Calu3 (cell line): ENCODE results near the gene PADI1. TPM values are rescaled to one million over a fixed set of nuclear protein-coding genes. Genes with fewer than 3 reads are reported as not detected.

Experiments used
- BruUV-seq: library from RNA; stranded (reverse); fragments of 400-500 nt; replicated peaks from 2 replicates; lab custom pipeline; 2021; lab: Mats Ljungman, UMichigan
- CTCF ChIA-PET: fragments of 300-600 bp; sonication (Branson Sonifier 250); formaldehyde crosslinking; loops from one replicate; lab custom pipeline; 2022; ENCODE audit warnings: antibody characterized with exemption; lab: Charles Lee
- DNase-seq: peaks from one replicate; pipeline ENCODE4 v3.0.0; 2022
- H3K27ac Mint-ChIP-seq: one replicate; pipeline ENCODE4 v1.8.0; 2022; ENCODE audit warnings: mixed read lengths; ENCODE audit not compliant: unreplicated experiment
- H3K27me3 Mint-ChIP-seq: one replicate; pipeline ENCODE4 v1.8.0; 2022; ENCODE audit warnings: mixed read lengths; ENCODE audit not compliant: unreplicated experiment
- H3K36me3 Mint-ChIP-seq: one replicate; pipeline ENCODE4 v1.8.0; 2022; ENCODE audit warnings: mild to moderate bottlenecking, moderate library complexity, mixed read lengths; ENCODE audit not compliant: insufficient read depth, unreplicated experiment
- H3K4me1 Mint-ChIP-seq: one replicate; pipeline ENCODE4 v1.8.0; 2022; ENCODE audit warnings: mild to moderate bottlenecking, low read depth, mixed read lengths; ENCODE audit not compliant: unreplicated experiment
- H3K4me3 Mint-ChIP-seq: one replicate; pipeline ENCODE4 v1.8.0; 2022; ENCODE audit warnings: mild to moderate bottlenecking, low read depth, moderate library complexity, mixed read lengths; ENCODE audit not compliant: unreplicated experiment
- H3K9me3 Mint-ChIP-seq: one replicate; pipeline ENCODE4 v1.8.0; 2022; ENCODE audit warnings: low read depth, mixed read lengths; ENCODE audit not compliant: unreplicated experiment
- intact Hi-C: fragments of 100-400 bp; cut with micrococcal nuclease; formaldehyde crosslinking; loops from one replicate; pipeline ENCODE4 v1.10.0; 2022; ENCODE audit not compliant: unreplicated experiment
- total RNA-seq: library from RNA; stranded (reverse); gene quantifications from 2 replicates; pipeline ENCODE4 v1.2.3, GENCODE V29; 2022
- TF ChIP-seq, protein P1 (sequence below): fragments of 200-600 bp; IDR thresholded peaks from one replicate; pipeline ENCODE4 v1.8.0; 2022; ENCODE audit warnings: antibody characterized with exemption; ENCODE audit not compliant: unreplicated experiment

The PADI1 gene
- total RNA-seq, 1 experiment from 2014 or later = 2.3 TPM

DNA sequence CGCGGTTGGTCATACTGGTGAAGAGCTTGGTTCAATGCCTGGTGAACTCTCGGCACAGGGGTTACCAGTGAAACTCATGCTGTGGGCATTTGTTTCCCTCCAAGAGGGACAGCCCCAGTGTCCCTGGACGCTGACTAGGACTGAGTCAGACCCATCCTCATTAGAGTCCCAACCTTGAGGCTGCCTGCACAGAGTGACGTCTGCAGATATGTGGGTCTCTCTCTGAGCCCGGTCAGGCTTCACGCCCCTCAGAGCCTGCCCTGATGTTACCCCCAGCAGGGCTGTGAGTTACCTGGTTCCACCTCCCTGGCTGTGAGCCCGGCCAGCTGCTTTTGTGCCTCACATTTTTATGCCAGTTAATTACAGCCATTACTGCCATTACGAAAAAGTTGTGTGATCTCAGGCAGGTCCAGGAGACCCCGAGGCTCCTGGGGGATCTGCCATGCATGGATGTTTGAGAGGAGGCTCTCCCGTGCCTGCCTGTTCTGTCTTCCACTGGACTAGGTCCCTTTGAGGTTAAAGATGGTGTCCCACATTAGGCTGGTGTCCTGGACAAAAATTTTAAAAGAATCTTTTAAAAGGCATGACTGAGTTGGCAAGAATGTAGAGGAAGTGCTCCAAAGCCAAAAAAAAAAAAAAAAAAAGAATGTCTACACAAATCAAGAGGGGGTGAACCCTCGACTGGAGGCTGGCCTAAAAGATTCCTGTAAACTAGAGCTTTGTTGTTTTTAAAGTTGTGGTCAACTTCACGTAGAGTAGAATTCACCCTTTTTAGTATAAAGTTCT is 36.6 kb upstream of the PADI1 start:
- intact Hi-C loops = no loop called here
- H3K36me3 Mint-ChIP-seq = no peaks in the 10 kb centered on the region
- peak; percentile 13 for DNase-seq
- TF ChIP-seq, protein P1, sequence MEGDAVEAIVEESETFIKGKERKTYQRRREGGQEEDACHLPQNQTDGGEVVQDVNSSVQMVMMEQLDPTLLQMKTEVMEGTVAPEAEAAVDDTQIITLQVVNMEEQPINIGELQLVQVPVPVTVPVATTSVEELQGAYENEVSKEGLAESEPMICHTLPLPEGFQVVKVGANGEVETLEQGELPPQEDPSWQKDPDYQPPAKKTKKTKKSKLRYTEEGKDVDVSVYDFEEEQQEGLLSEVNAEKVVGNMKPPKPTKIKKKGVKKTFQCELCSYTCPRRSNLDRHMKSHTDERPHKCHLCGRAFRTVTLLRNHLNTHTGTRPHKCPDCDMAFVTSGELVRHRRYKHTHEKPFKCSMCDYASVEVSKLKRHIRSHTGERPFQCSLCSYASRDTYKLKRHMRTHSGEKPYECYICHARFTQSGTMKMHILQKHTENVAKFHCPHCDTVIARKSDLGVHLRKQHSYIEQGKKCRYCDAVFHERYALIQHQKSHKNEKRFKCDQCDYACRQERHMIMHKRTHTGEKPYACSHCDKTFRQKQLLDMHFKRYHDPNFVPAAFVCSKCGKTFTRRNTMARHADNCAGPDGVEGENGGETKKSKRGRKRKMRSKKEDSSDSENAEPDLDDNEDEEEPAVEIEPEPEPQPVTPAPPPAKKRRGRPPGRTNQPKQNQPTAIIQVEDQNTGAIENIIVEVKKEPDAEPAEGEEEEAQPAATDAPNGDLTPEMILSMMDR = no peak
- BruUV-seq = no TSS peak
- CTCF ChIA-PET = interaction anchor here (0.7 to 2.1 kb wide), 2 partner anchors 33 to 66 kb away, joined by 3 to 5 read pairs; no protein-coding TSS in a partner anchor
- no peak overlapping the region for H3K4me3 Mint-ChIP-seq
- peaks cover 1% of the 10 kb centered on the region for H3K9me3 Mint-ChIP-seq
- H3K27ac Mint-ChIP-seq = peak overlapping the region; percentile 69
- peaks cover 35% of the 10 kb centered on the region for H3K4me1 Mint-ChIP-seq
- no peaks in the 10 kb centered on the region for H3K27me3 Mint-ChIP-seq

DNA sequence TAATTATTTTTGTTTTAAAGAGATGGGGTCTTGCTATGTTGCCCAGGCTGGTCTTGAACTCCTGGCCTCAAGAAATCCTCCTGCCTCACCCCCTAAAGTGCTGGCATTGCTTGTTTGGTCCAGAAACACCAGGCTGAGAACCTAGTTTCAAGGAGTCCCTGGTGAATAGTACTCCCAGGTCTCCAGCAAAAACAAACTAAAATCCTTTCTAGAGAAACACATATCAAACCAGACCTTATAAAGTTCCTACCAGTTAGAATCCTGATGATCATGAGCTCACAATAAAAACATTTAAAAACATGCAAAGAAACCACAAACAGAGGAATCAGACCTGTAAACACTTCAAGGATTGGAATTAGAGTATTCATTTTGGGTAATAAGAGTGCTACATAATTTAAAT is 34.4 kb upstream of the PADI1 start:
- peaks cover 40% of the 10 kb centered on the region for H3K4me1 Mint-ChIP-seq
- no peak for DNase-seq
- no peaks in the 10 kb centered on the region for H3K36me3 Mint-ChIP-seq
- H3K27me3 Mint-ChIP-seq = no peaks in the 10 kb centered on the region
- H3K9me3 Mint-ChIP-seq = peaks cover 5% of the 10 kb centered on the region
- TF ChIP-seq, protein P1 = no peak
- CTCF ChIA-PET = interaction anchor here (1.5 kb wide), 1 partner anchor 63 kb away, joined by 5 read pairs; no protein-coding TSS in a partner anchor
- intact Hi-C loops = no loop called here
- no TSS peak for BruUV-seq
- no peak overlapping the region for H3K4me3 Mint-ChIP-seq
- no peak overlapping the region for H3K27ac Mint-ChIP-seq

DNA sequence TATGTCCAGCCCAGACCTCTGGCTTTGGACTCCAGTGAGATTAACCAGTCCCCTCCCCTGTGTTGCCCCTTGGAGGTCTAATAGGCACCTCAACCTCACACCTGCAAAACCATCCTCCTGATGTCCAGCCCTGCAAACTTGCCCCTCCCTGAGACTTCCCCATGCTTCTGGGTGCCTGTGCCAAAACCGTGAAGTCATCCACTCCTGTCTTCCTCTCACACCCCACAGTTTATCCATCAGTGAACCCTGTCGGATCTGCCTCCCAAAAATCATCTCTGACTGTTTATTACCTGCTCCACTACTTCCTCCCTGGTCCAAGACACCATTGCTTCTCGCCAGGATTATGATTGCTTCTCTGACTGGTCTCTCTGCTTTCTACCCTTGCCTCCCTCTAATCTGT is 31.7 kb upstream of the PADI1 start:
- peaks cover 7% of the 10 kb centered on the region for H3K9me3 Mint-ChIP-seq
- H3K36me3 Mint-ChIP-seq = no peaks in the 10 kb centered on the region
- no peaks in the 10 kb centered on the region for H3K27me3 Mint-ChIP-seq
- no peak for DNase-seq
- no peak overlapping the region for H3K4me3 Mint-ChIP-seq
- CTCF ChIA-PET = no interaction called here
- H3K27ac Mint-ChIP-seq = peak overlapping the region; percentile 9
- BruUV-seq = no TSS peak
- TF ChIP-seq, protein P1 = no peak
- peaks cover 46% of the 10 kb centered on the region for H3K4me1 Mint-ChIP-seq
- intact Hi-C loops = no loop called here

DNA sequence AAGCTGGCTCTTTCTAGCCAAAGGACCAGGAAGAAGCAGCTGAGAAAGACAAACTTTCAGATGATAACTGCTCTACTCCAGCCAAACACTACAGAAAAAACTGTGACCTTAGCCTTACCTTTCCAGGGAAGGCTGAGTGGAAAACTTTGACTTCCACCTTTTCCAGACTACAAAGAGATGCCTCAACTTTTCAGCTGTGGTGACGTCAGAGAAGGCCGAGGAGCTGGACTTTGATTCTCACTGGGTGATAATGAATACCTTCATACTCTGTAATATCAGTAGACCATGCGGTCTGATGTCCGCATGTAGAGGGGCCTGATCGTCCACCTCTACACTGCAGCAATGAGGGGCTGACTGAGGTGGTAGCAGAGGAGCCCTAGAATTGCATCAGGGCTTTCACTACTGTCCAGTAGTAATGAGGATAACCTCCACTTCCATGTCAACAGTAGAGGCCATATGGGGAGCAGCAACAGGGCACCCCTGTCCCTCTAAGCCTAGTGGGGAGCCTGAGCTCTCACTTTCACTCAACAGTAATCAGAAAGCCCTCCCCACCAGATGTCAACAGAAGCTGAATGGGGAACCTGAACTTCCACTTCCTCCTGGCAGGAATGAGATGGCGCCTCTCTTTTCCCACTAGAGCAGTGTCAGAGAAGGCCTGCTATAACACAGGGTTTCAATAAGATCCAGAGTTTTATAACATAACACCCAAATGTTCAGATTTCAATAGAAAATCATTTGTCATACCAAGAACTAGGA is 28.4 kb upstream of the PADI1 start:
- Mint-ChIP-seq H3K27me3 (no peaks in the 10 kb centered on the region), H3K4me1 (peaks cover 30% of the 10 kb centered on the region), H3K9me3 (peaks cover 9% of the 10 kb centered on the region), H3K4me3 (no peak overlapping the region), H3K36me3 (no peaks in the 10 kb centered on the region), H3K27ac (no peak overlapping the region)
- intact Hi-C loops = no loop called here
- CTCF ChIA-PET = no interaction called here
- DNase-seq = no peak
- TF ChIP-seq, protein P1 = no peak
- no TSS peak for BruUV-seq
